ENCODE results near the gene ZNF516.
A peak's percentile ranks its signal among the peaks of the same experiment; 100 is the strongest.

The ZNF516 gene

GRCh38 chr18:76486038-76486437 is 9.0 kb downstream of the ZNF516 start:
- no peak overlapping the region for H3K4me3 ChIP-seq (ENCODE audit: low read length)
- peaks cover 98% of the 10 kb centered on the region for H3K79me2 ChIP-seq (ENCODE audit: control insufficient read depth, low read length)
- H3K27me3 ChIP-seq (ENCODE audit: control insufficient read depth, low read length): no peaks in the 10 kb centered on the region
- H4K20me1 ChIP-seq (ENCODE audit: control insufficient read depth, insufficient read depth, low read depth, low read length): peaks cover 29% of the 10 kb centered on the region
- TF ChIP-seq EZH2phosphoT487 (IDR thresholded peaks at IDR 0.05; ENCODE audit: borderline replicate concordance, low read length): no peak
- TF ChIP-seq CTCF (IDR thresholded peaks at IDR 0.05; ENCODE audit: low read depth, low read length, poor library complexity, severe bottlenecking): no peak
- peak overlapping the region; percentile 36 for H3K4me2 ChIP-seq (ENCODE audit: low read length)
- H3F3A ChIP-seq (ENCODE audit: control insufficient read depth, insufficient read depth): peaks cover 4% of the 10 kb centered on the region; the same call in 1 of the 2 replicates
- peaks cover 60% of the 10 kb centered on the region for H3K4me1 ChIP-seq (ENCODE audit: control insufficient read depth, low read length)
- no peak overlapping the region for H3K27ac ChIP-seq (ENCODE audit: low read depth, low read length)
- H3K9me2 ChIP-seq (replicated peaks; ENCODE audit: control insufficient read depth, low read length): no peaks in the 10 kb centered on the region
- peaks cover 8% of the 10 kb centered on the region; the same call in 1 of the 2 replicates for H3K36me3 ChIP-seq (ENCODE audit: control insufficient read depth, low read length)
- H3K9me3 ChIP-seq (ENCODE audit: control insufficient read depth, insufficient read depth, low read length): no peaks in the 10 kb centered on the region

- H3K4me2 ChIP-seq (ENCODE audit: low read length): peak overlapping the region; percentile 41
- peaks cover 94% of the 10 kb centered on the region for H3K79me2 ChIP-seq (ENCODE audit: control insufficient read depth, low read length)
- peaks cover 8% of the 10 kb centered on the region; the same call in 1 of the 2 replicates for H3K36me3 ChIP-seq (ENCODE audit: control insufficient read depth, low read length)
- H3K4me1 ChIP-seq (ENCODE audit: control insufficient read depth, low read length): peaks cover 49% of the 10 kb centered on the region
- no peak overlapping the region for H3K27ac ChIP-seq (ENCODE audit: low read depth, low read length)
- peaks cover 24% of the 10 kb centered on the region for H4K20me1 ChIP-seq (ENCODE audit: control insufficient read depth, insufficient read depth, low read depth, low read length)
- H3K9me2 ChIP-seq (replicated peaks; ENCODE audit: control insufficient read depth, low read length): no peaks in the 10 kb centered on the region
- H3K4me3 ChIP-seq (ENCODE audit: low read length): 0 out of 2 replicates have a peak overlapping the region, but pooled peaks have one; percentile 9
- no peaks in the 10 kb centered on the region for H3K27me3 ChIP-seq (ENCODE audit: control insufficient read depth, low read length)
- no peaks in the 10 kb centered on the region for H3K9me3 ChIP-seq (ENCODE audit: control insufficient read depth, insufficient read depth, low read length)
- peaks cover 4% of the 10 kb centered on the region; the same call in 1 of the 2 replicates for H3F3A ChIP-seq (ENCODE audit: control insufficient read depth, insufficient read depth)
- TF ChIP-seq CTCF (IDR thresholded peaks at IDR 0.05; ENCODE audit: low read depth, low read length, poor library complexity, severe bottlenecking) (no peak), EZH2phosphoT487 (IDR thresholded peaks at IDR 0.05; ENCODE audit: borderline replicate concordance, low read length) (no peak)
These were observed 10.2 kb downstream of the ZNF516 start for GRCh38 chr18:76484749-76485387.

GRCh38 chr18:76483780-76484179 is 11.3 kb downstream of the ZNF516 start:
- Histone ChIP-seq H3K9me3 (ENCODE audit: control insufficient read depth, insufficient read depth, low read length) (no peaks in the 10 kb centered on the region), H3K4me2 (ENCODE audit: low read length) (no peak overlapping the region), H3K27me3 (ENCODE audit: control insufficient read depth, low read length) (no peaks in the 10 kb centered on the region), H3K4me3 (ENCODE audit: low read length) (no peak overlapping the region), H3K4me1 (ENCODE audit: control insufficient read depth, low read length) (peaks cover 40% of the 10 kb centered on the region), H4K20me1 (ENCODE audit: control insufficient read depth, insufficient read depth, low read depth, low read length) (peaks cover 24% of the 10 kb centered on the region), H3K9me2 (replicated peaks; ENCODE audit: control insufficient read depth, low read length) (no peaks in the 10 kb centered on the region), H3K36me3 (ENCODE audit: control insufficient read depth, low read length) (peaks cover 8% of the 10 kb centered on the region; the same call in 1 of the 2 replicates), H3K27ac (ENCODE audit: low read depth, low read length) (no peak overlapping the region), H3F3A (ENCODE audit: control insufficient read depth, insufficient read depth) (no peaks in the 10 kb centered on the region), H3K79me2 (ENCODE audit: control insufficient read depth, low read length) (peaks cover 94% of the 10 kb centered on the region)
- TF ChIP-seq CTCF (IDR thresholded peaks at IDR 0.05; ENCODE audit: low read depth, low read length, poor library complexity, severe bottlenecking): no peak
- no peak for TF ChIP-seq EZH2phosphoT487 (IDR thresholded peaks at IDR 0.05; ENCODE audit: borderline replicate concordance, low read length)

Data from DOHH2 (cell line).